Vagina (tissue), 2 donors: ENCODE data around the gene CYP17A1. TPM values are rescaled to one million over a fixed set of nuclear protein-coding genes. Genes with fewer than 3 reads are reported as not detected.
"Not testable (repeated sequence)": the region's sequence is repeated elsewhere in the genome, so short reads cannot be mapped to it uniquely, and the experiment has no call there.

Experiments used
- DNase-seq, 2 donors: peaks; one replicate each; pipeline ENCODE4 v3.0.0-alpha.2; 2017; ENCODE audit errors: extremely low spot score in 2 of 2
- H3K27ac ChIP-seq: fragments of 200-600 bp; sonication (generic); one replicate; pipeline ENCODE4 v1.5.1; 2019
- H3K27me3 ChIP-seq: fragments of 200-600 bp; sonication (generic); one replicate; pipeline ENCODE4 v1.5.1; 2019
- H3K36me3 ChIP-seq, 2 donors: fragments of 200-600 bp; sonication (generic); one replicate each; pipeline ENCODE4 v1.5.1; 2017 to 2019
- H3K4me1 ChIP-seq: fragments of 200-600 bp; sonication (generic); one replicate; pipeline ENCODE4 v1.5.1; 2019
- H3K4me3 ChIP-seq, 2 donors: fragments of 200-600 bp; sonication (generic); 1 replicate in 1 of 2; 2 replicates in 1 of 2; pipeline ENCODE4 v1.5.1; 2016 to 2019
- H3K9me3 ChIP-seq: fragments of 200-600 bp; sonication (generic); one replicate; pipeline ENCODE4 v1.5.1; 2019
- POLR2A ChIP-seq, 2 donors: fragments of 450-650 bp; IDR thresholded peaks; one replicate each; pipeline ENCODE4 v1.6.1; 2017; ENCODE audit warnings: antibody characterized with exemption in 2 of 2, mild to moderate bottlenecking in 2 of 2, moderate library complexity in 2 of 2
- POLR2AphosphoS5 ChIP-seq, 2 donors: sonication (generic); formaldehyde crosslinking; IDR thresholded peaks; one replicate each; pipeline ENCODE4 v1.9.0; 2017; ENCODE audit warnings: antibody characterized with exemption in 2 of 2, mild to moderate bottlenecking in 2 of 2, low read depth in 1 of 2; ENCODE audit not compliant: insufficient read depth in 1 of 2
- intact Hi-C: fragments of 100-400 bp; cut with DNase I; formaldehyde crosslinking; loops from one replicate; pipeline ENCODE4 v1.15.1; 2023
- total RNA-seq: library from RNA; depleted of rRNA; stranded (reverse); fragments of >200 nt; gene quantifications from one replicate; pipeline ENCODE4 v1.2.3, GENCODE V29; 2016
- TF ChIP-seq, protein P1 (sequence below), 3 experiments: fragments of 450-650 bp in 2 of 3; fragments of 200-600 bp in 1 of 3; sonication (generic) in 1 of 3; IDR thresholded peaks; one replicate each; pipeline ENCODE4 v1.5.1; 2017 to 2019; ENCODE audit warnings: antibody characterized with exemption in 3 of 3, mild to moderate bottlenecking in 2 of 3, moderate library complexity in 2 of 3

The CYP17A1 gene
- total RNA-seq, 1 donor from 2014 or later = 43.2 TPM

DNA sequence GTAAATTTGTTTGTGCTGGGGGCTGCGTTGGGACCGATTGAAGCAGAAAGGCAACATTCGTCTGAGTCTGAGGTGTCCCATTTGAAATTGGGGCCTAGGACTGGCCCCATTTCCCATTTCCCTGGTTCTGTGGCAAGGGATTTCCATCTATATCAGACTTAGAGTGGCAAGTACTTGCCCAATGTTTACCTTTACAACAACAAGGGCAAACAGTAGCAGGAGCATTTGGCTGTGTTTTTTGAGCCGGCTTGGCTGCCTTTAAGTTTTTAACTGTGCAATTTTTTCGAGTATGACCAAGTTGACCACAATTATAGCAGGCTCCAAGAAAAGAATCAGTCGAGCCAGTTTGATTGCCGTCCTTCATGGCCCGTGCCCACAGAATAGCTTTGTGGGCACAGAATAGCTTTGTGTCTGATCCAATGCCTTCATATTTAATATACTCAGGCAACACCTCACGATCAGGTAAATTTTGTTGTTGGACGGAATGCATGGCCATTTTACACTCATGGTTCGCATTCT is 4.7 kb upstream of the CYP17A1 start:
- Histone ChIP-seq H3K9me3 (no peaks in the 10 kb centered on the region), H3K36me3 (no peaks in the 10 kb centered on the region), H3K4me1 (no peaks in the 10 kb centered on the region), H3K27ac (no peak overlapping the region), H3K4me3 (no peak overlapping the region), H3K27me3 (no peaks in the 10 kb centered on the region)
- no peak for TF ChIP-seq POLR2A (IDR thresholded peaks at IDR 0.05)
- no peak for DNase-seq
- intact Hi-C loops = no loop called here

DNA sequence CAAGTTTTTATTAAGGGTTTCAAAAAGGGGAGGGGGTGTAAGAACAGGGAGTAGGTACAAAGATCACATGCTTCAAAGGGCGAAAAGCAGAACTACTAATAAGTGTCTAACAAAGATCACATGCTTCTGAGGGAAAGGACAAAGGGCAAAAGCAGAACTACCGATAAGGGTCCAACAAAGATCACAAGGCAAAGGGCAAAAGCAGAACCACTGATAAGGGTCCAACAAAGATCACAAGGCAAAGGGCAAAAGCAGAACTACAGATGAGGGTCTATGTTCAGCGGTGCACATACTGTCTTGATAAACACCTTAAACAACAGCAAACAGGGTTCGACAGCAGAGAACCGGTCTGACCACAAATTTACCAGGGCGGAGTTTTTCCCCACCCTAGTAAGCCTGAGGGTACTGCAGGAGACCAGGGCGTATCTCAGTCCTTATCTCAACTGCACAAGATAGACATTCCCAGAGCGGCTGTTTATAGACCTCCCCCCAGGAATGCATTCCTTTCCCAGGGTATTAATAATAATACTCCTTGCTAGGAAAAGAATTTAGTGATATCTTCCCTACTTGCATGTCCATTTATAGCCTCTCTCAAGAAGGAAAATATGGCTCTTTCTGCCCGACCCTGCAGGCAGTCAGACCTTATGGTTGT is 1.2 kb upstream of the CYP17A1 start:
- not testable (repeated sequence) for H3K4me3 ChIP-seq, DNase-seq, H3K9me3 ChIP-seq, H3K4me1 ChIP-seq, H3K27ac ChIP-seq, H3K27me3 ChIP-seq, H3K36me3 ChIP-seq
- intact Hi-C loops = loop anchor here (5.0 to 10.0 kb wide), 2 partner anchors 64 to 406 kb away; partner anchors contain the start of gene RPEL1

DNA sequence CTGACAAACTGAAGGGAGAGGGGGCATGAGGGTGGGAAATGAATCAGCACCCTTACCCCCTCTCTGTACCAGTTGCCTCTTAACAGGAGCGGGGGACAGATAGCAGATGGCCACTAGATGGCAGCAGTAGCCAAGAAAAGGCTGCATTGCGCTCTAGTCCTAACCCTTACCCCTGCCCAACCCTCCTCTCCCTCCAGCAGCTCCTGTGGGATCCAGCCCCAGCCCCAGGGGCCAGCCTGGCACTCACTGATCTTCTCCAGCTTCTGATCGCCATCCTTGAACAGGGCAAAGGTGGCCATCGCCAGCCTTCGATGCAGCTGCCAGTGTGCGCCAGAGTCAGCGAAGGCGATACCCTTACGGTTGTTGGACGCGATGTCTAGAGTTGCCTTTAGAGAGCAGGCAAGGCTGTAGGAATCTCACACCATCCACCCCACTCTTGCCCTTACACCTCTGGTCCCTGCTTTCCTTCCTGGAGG is 2.2 kb downstream of the CYP17A1 start:
- peak in 1 of 2 donors; percentile 84 for DNase-seq
- no peaks in the 10 kb centered on the region for H3K36me3 ChIP-seq

DNA sequence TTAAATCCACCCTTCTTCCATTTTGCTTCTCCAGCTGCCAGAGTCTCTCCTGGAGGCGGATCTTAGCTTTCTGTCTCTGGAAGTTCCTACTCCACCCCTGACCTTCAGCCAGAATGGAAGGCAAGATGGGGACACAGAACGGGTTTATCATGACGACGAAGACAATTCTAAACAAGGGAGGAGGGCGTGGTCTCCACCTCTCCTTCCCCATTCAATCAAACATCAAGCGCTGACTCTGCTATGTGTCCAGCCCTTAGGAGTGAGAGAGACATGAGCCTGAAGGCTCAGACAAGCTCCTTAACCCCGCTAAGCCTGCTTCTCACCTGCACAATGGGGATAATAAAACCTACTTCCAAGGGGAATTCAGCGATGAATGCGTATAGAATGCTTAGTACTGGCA is 3.1 kb downstream of the CYP17A1 start:
- Histone ChIP-seq H3K27me3 (no peaks in the 10 kb centered on the region), H3K4me1 (no peaks in the 10 kb centered on the region), H3K27ac (no peak overlapping the region), H3K36me3 (no peaks in the 10 kb centered on the region), H3K9me3 (no peaks in the 10 kb centered on the region), H3K4me3 (no peak overlapping the region)
- intact Hi-C loops = loop anchor here (10.0 kb wide), 1 partner anchor 411 kb away; the partner anchor contains the start of gene RPEL1
- DNase-seq = no peak
- TF ChIP-seq, protein P1, sequence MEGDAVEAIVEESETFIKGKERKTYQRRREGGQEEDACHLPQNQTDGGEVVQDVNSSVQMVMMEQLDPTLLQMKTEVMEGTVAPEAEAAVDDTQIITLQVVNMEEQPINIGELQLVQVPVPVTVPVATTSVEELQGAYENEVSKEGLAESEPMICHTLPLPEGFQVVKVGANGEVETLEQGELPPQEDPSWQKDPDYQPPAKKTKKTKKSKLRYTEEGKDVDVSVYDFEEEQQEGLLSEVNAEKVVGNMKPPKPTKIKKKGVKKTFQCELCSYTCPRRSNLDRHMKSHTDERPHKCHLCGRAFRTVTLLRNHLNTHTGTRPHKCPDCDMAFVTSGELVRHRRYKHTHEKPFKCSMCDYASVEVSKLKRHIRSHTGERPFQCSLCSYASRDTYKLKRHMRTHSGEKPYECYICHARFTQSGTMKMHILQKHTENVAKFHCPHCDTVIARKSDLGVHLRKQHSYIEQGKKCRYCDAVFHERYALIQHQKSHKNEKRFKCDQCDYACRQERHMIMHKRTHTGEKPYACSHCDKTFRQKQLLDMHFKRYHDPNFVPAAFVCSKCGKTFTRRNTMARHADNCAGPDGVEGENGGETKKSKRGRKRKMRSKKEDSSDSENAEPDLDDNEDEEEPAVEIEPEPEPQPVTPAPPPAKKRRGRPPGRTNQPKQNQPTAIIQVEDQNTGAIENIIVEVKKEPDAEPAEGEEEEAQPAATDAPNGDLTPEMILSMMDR (IDR thresholded peaks at IDR 0.05) = no peak
- TF ChIP-seq POLR2AphosphoS5 (IDR thresholded peaks at IDR 0.05; ENCODE audit: insufficient read depth in 1 of 2, low read depth in 1 of 2) = no peak

More for the DNA sequence above, 2.2 kb downstream of the CYP17A1 start:
- TF ChIP-seq, protein P1 (IDR thresholded peaks at IDR 0.05) = peak; percentile 68 to 83 (median 76)
- TF ChIP-seq POLR2AphosphoS5 (IDR thresholded peaks at IDR 0.05; ENCODE audit: insufficient read depth in 1 of 2, low read depth in 1 of 2) = no peak
- no peak overlapping the region for H3K27ac ChIP-seq
- no peaks in the 10 kb centered on the region for H3K4me1 ChIP-seq
- intact Hi-C loops = loop anchor here (5.0 to 10.0 kb wide), 2 partner anchors 67 to 410 kb away; partner anchors contain the start of gene RPEL1
- no peaks in the 10 kb centered on the region for H3K9me3 ChIP-seq
- H3K4me3 ChIP-seq = no peak overlapping the region
- no peaks in the 10 kb centered on the region for H3K27me3 ChIP-seq

DNA sequence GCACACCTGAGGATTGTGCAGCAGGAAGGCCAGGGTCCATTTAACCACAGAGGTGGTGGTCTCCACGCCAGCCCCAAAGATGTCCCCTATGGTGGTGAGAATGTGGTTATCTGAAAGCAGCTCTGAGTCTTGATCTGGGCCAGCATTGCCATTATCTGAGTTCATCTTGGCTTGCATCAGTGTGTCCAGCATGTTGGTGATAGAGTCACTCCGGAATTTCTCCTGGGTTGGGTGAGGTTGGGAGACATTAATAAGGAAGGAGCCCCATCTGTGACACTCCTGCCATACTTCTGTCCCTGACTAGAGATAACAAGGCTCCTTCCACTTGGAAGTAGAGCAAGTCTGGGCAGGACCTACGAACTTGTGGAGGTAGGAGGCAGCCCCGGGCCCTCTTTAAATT is 4.2 kb downstream of the CYP17A1 start:
- Histone ChIP-seq H3K36me3 (no peaks in the 10 kb centered on the region), H3K4me3 (no peak overlapping the region), H3K9me3 (no peaks in the 10 kb centered on the region), H3K4me1 (no peaks in the 10 kb centered on the region), H3K27me3 (no peaks in the 10 kb centered on the region), H3K27ac (no peak overlapping the region)
- intact Hi-C loops = loop anchor here (10.0 kb wide), 1 partner anchor 412 kb away; the partner anchor contains the start of gene RPEL1
- DNase-seq = no peak
- TF ChIP-seq, protein P1 (IDR thresholded peaks at IDR 0.05) = no peak
- TF ChIP-seq POLR2AphosphoS5 (IDR thresholded peaks at IDR 0.05; ENCODE audit: insufficient read depth in 1 of 2, low read depth in 1 of 2) = no peak
- TF ChIP-seq POLR2A (IDR thresholded peaks at IDR 0.05) = no peak

DNA sequence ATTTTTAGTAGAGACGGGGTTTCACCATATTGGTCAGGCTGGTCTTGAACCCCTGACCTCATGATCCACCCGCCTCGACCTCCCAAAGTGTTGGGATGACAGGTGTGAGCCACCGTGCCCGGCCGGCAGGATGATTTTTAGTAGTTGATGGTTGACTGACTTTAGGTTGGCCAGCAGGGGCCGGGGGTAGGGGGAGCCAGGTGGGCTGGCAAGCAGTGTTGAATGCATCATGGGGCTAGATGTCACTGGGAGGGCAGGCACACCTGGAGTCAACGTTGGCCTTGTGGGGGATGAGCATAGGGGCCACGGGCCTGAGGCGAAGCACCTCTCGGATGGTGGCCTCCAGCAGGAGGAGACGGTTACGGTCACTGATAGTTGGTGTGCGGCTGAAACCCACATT is 5.0 kb downstream of the CYP17A1 start:
- no peaks in the 10 kb centered on the region for H3K36me3 ChIP-seq
- H3K27me3 ChIP-seq = no peaks in the 10 kb centered on the region
- DNase-seq = no peak
- H3K4me1 ChIP-seq = no peaks in the 10 kb centered on the region
- intact Hi-C loops = loop anchor here (10.0 kb wide), 1 partner anchor 413 kb away; the partner anchor contains the start of gene RPEL1
- no peak overlapping the region for H3K27ac ChIP-seq
- no peak for TF ChIP-seq POLR2A (IDR thresholded peaks at IDR 0.05)
- TF ChIP-seq, protein P1 (IDR thresholded peaks at IDR 0.05) = no peak
- TF ChIP-seq POLR2AphosphoS5 (IDR thresholded peaks at IDR 0.05; ENCODE audit: insufficient read depth in 1 of 2, low read depth in 1 of 2) = no peak
- no peaks in the 10 kb centered on the region for H3K9me3 ChIP-seq
- no peak overlapping the region for H3K4me3 ChIP-seq
